ENCODE data around the gene SHANK2.
A peak's percentile ranks its signal among the peaks of the same experiment; 100 is the strongest.

Gene SHANK2

DNA sequence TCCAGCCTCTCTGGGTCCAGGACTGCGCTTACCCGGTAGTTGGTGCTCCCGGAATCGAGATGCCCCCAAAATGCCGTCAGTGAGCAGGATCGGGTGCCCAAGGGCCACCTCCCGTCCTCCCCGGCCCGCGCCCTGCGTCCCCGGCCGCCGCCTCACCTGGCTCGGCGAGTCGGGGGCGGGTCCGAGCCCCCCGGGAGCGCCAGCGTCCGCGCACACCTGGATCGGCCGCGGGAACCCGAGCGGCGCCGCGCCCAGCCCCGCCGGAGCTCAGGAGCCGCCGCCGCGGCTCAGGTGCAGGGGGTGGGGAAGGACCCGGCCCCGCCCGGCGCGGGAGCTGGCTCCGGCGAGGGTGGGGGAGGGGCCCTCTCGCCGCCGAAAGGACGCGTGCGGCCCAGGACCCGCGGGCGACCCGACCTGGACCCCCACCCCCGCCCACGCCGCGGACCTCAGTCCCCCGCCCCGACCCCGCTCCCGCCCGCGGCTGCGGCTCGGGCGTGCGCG, at the start of gene SHANK2:
Gene SHANK2, minus strand, starts transcription at position 309 of the 501 bp plus-strand sequence. CDS start 105,251 bp downstream, outside the sequence.
- DNase-seq (ENCODE audit: low spot score) = peak; percentile 83

DNA sequence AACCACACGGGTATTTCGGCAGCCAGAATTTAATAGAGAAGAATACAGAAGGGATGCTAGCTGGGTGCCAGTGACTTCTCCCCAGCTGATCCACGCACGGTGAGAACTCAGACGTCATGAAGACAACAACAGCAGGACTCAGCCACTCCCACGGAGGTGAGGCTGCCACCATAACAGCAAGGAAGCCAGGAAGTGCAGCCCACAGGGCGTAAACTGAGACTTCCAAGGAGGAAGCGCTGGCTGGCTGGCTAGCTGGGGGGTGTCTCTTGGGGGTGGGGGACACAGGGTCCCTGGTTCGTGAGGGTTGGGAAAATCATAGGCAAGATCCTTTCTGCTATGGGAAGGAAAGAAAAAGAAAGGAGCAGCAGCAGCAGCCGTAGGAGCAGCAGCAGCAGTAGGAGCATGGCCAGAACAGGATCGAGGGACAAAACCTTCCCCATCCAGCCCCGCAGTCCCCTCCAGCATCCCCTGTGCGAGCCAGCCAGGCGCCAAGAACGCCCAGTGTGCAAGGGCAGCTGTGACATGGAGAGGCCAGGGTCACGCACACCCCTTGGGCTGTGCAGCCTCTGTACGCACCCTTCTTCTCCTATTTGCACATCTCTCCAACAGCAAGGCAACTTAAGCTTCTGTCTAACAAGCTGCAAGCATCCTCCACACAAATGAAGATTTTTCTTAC, 49.6 kb upstream of the SHANK2 start:
- DNase-seq (ENCODE audit: low spot score) = no peak

DNA sequence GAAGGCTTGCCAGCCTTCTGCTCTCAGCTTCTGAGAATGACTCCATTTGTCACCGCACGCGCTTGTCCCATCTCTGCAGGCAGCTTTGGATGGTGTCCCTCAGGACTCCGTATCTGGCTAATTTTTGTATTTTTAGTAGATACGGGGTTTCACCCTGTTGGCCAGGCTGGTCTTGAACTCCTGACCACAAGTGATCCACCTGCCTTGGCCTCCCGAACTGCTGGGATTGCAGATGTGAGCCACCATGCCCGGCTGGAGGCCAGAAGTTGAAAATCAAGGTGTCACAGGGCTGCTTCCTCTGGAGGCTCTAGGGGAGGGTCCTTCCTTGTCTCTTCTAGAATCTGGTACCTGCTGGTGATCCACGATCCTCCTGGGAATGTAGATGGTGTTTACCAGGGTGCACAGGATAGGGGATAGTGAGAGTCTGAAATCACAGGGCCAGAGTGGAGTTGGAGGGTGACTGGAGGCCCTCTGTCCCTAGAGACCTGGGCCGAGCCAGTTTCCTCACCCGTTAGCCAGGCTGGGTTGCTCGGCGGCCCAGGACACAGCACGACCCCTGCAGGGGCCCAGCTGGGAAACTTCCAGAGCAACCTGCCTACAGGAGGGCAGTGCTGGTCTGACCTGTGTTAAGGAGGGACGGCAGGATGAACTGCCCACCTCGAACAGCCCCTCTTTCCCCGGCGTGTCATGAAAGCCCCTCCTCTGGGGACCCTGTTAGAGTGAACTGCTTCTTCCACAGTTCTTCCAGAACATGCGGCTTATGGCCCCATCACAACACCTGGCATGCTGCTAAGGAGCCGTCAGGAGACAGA, 48.9 kb upstream of the SHANK2 start:
- DNase-seq (ENCODE audit: low spot score) = no peak

DNA sequence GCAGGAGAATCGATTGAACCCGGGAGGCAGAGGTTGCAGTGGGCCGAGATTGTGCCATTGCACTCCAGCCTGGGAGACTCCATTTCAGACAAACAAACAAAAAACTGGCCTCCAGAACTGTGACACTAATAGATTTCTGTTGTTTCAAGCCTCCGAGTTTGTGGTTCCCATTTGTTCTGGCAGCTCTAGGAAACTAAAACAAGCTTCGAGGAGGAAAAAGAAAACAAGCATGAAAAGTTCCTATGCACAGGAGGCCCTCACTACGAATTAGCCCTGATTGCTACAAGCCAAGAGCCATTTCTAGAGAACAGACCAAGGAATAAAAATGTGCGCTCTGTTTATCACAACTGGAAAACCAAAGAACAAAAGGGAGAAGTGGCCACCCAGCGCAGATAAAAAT, 47.8 kb upstream of the SHANK2 start:
- DNase-seq (ENCODE audit: low spot score) = no peak

DNA sequence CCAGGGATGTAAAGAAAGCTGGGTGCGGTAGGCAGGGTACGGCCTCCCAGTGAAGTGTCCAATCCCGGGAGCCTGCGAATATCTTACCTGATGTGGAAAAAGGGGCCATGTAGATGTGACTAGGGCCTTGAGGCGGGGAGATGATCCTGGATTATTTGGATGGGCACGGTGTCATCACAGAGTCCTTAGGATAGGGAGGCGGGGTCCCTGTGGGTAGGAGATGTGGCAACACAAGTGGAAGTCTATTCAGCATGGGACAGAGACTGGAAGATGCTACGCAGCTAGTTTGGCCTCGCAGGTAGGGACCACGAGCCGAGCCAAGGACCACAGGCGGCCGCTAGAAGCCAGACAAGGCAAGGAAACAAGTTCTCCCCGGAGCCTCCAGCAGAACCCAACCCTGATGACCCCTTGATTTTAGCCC, 46.4 kb upstream of the SHANK2 start:
- no peak for DNase-seq (ENCODE audit: low spot score)

DNA sequence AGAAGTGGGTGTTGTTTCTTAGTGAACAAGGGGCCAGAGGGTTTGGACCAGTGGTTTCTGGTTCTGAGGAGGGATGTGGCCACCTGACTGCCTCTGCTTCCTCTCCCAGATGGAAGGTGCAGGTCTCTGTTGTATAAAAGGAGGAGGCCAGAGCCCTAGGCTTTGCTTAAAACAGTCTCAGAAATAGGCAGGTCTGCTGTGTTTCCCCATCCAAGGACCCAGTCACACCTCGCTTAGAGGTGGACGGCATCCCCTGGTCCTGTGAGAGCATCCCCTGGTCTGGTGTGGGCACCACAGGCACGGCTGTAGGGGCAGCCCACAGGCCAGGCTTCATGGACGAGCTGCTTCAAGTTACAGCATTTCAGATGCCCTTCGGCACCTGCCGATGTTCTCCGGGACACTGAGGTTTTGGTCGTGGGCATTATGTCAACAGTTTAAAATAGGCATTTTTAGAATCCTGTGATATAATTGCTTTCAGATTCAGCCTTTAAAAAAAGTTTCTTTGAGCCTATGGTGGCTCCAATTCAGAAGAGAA, 45.7 kb upstream of the SHANK2 start:
- no peak for DNase-seq (ENCODE audit: low spot score)

DNA sequence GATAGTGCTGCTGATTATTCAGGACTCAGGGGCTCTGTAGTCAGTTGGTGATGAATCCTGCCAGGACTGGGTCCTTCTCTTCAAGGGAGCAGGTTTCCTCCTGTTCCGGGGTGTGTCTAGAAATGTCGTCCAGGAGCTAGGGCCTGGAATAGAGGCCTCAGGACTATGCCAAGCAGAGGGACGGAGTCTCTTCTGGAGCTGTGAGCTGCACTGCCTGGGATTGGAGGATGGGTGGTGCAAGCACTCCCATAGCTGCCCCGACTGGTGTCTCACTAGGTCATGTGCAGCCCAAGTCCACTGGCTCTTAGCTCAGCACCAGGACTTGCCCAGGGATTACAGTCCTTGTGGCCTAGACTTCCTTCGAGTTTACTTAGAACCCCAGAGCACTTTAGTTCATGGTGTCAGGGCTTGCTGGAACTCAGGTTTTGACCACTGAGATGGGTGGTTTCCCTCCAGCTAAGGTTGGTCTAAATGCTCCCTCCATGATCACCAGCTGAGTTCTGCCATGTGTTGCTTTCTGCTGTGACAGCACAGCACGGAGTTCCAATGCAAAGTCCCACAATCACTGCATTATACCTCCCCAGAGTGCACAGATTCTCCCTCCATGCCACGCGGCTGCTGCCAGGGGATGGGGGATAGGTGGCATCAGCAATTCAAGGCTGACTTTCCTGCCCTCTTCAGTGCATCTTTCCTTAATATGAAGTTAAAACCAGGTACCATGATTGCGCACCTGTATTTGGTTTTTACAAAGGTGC, 42.6 kb upstream of the SHANK2 start:
- DNase-seq (ENCODE audit: low spot score) = no peak

DNA sequence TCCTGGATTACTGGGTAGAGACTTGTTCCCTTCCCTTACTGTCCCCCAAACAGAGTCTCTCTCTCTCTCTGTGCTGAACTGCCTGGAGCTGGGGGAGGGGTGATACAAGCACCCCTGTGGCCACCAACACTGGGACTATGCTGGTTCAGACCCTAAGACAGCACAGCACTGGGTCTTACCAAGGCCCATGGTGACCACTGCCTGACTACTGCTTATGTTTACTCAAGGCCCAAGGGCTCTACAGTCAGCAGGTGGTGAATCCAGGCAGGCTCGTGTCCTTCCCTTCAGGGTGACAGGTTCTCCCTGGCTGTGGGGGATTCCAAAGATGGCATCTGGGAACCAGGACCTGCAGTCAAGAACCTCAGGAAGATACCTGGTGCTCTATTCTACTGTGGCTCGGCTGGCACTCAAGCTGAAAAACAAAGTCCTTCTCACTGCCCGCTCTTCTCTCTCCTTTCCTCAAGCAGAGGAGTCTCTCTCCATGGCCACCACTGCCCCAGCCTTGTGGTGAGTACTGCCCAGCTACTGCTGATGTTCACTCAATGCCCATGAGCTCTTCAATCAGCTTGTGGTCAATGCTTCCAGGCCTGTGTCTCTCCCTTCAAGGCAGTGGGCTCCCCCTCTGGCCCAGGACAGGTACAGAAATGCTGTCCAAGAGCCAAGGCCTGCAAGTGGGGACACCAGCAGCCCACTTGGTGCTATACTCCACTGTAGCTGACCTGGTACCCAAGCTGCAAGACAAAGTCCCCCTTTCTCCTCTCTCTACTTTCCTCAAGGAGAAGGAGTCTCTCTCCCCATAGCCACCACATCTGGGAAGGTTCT, 41.8 kb upstream of the SHANK2 start:
- no peak for DNase-seq (ENCODE audit: low spot score)

DNA sequence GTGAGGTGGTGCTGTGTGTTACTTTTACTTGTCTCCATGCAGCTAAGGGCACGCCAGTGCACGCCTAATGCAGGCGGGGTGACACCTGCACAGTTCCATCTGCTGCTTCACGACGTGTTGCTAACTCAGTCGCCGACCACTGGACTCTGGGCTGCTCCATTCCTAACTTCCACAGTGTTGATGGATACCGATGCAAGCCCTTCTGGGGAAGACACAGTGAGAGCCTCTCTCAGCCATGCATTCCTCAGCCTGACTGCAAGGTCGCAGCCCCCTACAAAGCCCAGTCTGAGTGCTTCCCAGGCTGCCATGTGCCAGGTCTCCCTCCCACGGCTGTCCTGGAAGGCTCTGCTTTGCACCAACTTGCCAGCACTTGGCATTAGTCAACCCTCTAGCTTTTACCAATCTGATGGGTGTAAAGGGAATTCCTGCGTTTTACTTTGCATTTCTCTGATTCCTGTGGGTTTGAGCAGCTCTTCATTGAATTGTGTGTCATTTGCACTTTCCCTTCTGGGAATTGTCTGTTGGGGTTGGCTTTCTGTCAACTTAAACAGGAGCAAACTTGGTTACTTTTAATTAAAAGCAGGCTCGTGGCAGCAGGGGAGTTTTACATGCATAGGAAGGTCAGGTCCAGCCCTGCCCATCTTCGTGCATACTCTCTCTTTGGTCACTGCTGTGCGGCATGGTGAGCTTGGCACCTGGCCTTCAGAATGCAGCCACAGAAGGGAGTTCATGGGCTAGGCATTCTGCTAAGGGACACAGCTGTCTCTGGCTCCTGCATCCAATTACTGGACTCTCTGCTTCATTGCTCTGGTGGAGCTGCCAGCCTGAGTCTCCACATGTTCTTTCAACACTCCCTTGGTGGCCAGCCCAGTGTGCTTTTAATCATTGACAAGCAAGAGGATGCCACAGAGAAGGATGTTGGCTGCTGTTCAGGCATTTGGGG, 34.6 kb upstream of the SHANK2 start:
- DNase-seq (ENCODE audit: low spot score) = no peak

DNA sequence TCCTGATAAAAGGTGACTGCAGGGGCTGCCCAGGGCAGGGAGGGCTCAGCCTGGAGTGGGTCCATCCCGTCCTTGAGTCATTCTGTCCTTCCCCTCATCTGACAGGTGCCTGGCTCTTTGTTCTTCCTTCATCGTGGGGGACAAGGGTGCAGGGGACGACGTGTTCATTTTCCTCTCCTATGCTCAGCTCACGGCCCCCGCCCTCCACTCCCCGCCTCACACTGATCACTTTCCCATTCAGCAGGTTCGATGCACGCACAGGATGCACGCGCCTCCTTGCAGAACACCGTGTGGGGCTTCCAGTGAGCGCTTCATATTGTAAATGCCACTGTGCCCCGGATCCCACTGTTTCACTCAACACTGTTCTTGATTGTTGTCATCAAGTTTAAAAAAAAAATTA, 32.7 kb upstream of the SHANK2 start:
- DNase-seq (ENCODE audit: low spot score) = no peak

DNA sequence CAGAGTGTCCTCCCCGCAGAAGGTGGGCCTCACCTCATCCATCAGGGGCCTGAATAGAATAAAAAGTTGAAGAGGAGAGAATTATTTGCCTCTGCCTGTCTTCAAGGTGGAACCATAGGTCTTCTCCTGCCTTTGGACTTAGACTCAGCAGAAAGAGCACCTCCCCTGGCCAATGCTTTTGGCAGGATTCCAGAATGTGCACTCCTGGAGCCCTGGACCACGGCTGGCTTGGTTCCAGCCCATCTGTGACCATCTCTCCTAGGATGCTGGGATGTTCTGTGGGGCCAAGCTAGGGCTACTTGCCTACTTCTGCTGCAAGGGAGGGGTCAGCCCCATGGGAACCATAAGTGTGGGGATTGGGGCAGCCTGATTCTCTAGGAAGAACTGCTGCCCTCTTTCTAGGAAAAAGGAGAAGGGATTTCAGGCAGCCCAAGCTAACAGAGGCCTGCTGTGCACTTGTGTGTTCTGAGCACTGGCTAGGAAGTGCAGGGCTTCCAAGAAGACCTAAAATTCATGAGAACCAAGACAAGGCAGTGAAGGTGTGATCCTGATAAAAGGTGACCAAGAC, 32.2 kb upstream of the SHANK2 start:
- DNase-seq (ENCODE audit: low spot score) = no peak

DNA sequence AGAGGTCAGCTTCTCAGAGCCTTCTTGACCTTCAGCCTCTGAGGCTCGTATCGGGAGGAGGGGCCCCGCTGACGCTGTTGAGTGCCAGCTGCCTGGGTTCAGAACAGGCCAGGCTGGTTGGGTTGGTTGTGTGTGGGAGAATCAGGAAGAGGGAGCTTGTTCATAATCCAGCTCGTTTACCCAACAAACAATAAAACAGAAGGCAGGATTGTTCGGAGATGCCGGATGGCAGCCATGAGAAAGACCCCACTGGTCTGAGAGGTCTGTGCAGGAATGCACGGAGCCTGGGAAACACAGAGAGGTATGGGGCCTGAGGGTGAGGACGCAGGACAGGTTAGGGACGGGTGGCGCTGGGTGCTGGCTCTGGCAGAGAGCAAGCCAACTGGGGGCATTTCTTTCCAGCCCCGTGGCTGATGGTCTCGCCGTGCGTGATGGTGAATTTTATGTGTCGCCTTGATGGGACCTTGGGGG, 31.6 kb upstream of the SHANK2 start:
- no peak for DNase-seq (ENCODE audit: low spot score)

DNA sequence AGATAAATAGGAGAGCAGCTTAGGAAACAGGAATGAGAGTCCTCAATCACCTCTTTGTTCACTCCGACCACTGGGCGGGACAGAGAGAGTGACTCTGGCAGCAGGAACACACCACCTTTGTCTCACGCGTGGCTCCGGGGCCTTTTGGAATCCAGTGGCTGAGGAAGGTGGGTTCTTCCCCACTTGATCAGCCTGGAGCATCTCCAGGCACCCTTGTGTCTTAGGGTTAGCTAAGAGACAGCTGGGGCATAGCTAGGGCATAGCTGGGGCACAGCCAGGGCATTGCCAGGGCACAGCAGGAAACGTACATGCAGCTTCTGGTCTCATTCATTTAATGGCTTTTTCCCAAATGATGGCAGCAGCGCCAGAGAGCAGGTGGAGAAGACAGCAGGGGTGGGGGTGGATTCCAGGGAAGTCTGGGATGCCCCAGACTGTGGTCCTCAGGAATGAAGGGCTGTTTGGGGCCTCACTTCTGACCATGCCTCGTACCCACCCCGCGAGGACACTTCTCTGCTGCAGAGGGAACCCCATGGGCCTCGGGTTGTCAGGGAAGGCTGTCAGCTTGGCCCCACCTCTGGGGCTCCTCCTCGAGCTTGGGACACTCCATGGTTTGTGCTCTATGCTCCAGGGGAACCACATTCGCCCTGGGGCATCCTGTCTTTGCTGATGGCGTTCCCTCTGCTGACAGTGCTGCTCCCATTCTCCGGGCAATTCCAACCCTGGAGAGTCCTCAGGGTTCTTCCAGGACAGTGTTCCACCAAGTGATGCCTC, 30.4 kb upstream of the SHANK2 start:
- no peak for DNase-seq (ENCODE audit: low spot score)

DNA sequence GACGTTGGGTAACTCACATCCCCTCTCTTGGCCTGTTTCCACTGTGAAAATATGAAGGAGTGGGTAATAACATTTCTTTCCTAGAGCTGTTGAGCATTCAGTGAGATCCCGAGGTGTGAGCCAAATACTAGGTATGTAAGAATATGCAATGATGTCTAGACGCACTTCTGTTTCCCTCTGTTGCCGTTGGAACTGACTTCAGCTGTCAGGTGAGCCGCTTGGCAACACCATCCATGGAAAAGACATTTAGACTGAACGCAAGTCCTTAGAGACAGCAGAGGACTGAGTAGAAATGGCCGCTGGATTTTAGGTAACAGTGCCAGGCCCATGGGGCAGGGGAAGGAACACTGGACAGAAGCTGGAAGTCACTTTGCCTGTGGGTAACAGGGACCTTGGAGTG, 29.5 kb upstream of the SHANK2 start:
- no peak for DNase-seq (ENCODE audit: low spot score)

DNA sequence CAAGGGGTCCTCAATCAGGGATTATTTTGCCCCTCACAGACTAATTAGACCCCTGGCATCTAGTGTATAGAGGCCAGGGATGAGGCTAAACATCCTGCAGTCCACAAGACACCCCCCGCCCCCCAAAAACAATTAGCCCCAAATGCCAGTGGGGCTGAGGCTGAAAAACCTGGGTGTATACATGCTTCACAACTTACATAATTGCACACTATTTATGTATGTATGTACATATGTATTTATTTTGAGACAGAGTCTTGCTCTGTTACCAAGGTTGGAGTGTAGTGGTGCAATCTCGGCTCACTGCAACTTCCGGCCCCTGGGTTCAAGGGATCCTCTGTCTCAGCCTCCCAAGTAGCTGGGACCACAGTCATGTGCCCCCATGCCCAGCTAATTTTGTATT, 28.8 kb upstream of the SHANK2 start:
- DNase-seq (ENCODE audit: low spot score) = no peak

DNA sequence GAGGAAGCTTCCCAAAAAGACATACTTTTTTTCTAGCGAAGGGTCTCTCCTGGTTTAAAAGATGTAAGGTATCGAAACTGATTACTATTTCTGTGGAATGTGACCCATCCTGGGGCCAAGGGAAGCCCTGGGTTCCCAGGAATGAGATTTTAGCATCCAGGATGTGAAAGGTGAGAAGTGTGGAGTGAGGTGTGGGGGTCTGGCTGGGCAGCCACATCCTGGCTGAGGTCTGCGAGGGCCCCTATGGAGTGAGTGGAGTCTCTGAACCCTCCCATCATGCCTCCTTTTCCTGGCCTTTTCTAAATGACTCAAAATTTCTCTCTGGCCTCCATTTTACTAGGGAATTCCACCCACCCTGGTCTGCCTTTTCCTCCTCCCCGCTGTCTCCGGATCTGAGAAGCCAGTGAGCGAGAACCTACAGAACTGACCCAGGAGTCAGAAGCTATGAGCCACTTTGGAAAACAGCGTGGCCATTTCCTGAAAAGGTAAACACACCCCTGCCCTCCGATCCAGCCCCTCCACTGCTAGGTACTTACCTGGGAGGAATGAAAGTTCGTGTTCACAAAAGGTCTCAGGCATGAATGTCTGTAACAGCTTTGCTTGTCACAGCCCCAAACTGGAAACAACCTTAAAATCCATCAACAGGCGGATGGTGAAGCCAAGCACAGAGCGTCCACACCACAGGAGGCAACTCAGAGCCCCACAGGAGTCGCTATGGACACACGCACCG, 27.7 kb upstream of the SHANK2 start:
- DNase-seq (ENCODE audit: low spot score) = peak; percentile 52

DNA sequence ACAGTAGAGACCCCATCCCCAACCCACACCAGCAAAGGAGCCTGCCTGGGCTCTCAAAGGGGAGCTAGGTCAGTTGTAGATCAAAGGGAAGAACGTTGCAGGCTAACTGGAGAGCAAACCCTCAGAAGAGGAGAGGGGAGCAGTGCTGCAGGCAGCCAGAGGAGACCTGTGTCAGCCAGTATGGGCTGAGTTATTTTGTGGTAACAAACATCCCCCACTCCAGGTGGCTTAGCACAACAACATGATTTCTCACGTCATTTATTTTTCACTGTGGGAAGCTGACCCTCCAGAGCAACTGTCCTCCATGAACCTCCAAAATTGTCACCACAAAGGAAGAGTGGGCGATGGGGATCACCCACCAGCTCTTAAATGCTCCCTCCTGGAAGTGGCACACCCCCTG, 19.8 kb upstream of the SHANK2 start:
- no peak for DNase-seq (ENCODE audit: low spot score)
